ENCODE measurements around the gene PIAS3.
"Not testable (repeated sequence)": the region's sequence is repeated elsewhere in the genome, so short reads cannot be mapped to it uniquely, and the experiment has no call there.

Gene PIAS3

GRCh38 chr1:145871994-145872924 is 13.4 kb upstream of the PIAS3 start:
- DNase-seq, result no peak

GRCh38 chr1:145868232-145868631 is 9.4 kb upstream of the PIAS3 start:
- DNase-seq, result no peak

DNA sequence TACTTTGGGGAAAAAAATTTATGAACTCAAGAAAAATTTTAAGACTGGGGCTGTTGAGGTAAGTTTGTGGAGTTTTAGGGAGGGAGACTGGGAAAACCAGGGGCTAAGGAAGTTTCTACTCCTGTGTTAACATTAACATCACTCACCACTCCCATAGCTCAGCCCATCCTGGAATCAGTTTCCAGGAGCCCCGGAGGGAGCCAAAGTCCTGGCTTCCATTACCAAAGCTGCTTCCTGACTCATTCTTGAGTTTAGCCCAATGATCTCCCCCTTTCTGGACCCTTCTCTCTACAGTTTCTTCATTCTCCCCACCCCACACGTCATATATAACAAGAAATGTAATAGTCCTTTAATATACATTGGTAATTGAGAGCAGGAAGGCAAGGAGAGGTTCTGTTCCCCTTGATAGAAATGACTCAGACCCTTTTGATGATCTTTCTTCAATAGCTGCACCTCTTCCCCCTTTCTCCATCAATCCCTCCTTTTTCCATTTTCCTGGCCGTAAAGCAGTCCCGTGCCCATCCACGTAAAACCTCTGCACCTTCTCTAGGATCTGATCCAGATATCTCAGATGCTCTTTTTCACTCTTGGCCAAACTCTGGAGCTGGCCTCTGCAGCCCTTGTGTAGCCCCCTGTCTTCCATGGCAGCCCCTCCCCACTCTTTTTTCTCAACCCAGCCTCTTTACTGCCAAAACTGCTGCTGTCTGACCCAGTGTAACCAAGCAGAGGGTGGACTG is 4.6 kb upstream of the PIAS3 start:
- DNase-seq, result no peak

DNA sequence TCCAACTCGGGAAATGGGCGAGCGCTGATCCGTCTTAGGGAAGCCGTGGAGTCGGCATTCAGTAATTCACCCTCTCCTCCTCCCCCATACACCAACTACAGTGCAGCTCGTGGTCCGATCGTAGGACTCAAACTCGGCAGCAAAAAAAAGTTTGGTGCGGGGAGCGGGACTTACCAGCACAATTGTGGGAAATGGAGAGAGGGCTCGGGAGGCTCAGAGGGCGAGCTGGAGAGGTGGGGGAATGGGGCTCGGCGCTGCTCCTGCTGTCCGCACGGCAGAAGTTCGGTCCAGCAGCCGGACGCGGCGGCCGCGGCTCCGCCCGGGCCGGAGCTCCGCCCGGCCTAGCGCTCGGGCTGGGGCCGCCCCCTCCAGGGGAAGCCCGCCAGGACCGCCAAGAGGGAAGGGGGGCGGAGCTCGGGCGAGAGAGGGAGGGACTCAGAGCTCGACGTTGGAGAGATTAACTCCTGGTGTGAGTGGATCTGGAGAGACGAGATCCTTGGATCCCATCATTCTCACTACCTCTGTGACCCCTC is 676 bp upstream of the PIAS3 start:
- peak; percentile 88 for DNase-seq

GRCh38 chr1:145858238-145858900 is 512 bp downstream of the PIAS3 start:
- no peak for DNase-seq

GRCh38 chr1:145857170-145857569 is 1.7 kb downstream of the PIAS3 start:
- DNase-seq, result no peak

DNA sequence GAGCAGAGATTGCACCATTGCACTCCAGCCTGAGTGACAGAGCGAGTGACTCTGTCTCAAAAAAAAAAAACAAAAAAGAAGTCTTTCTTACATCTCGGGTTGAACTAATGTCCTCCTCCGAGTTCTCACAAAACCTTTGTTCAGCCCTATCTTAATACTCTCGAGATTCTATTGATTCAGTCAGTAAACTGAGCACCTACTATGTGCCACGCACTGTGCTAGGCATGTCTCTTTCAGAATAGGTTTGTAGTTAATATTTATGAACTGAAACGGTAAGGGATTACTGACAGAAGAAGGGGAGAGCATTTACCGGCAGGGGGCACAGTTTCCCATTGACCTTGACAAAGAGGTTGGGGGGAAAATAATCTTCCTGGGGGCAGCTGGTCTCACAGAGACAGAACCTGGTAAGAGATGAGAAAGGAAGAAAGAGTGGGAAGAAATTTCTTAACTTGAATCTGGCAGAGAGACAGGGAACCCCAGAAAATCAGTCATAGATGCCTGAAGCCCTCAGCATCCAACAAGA is 3.4 kb downstream of the PIAS3 start:
- DNase-seq, result no peak

GRCh38 chr1:145849356-145850160 is 9.3 kb downstream of the PIAS3 start:
- no peak for DNase-seq

DNA sequence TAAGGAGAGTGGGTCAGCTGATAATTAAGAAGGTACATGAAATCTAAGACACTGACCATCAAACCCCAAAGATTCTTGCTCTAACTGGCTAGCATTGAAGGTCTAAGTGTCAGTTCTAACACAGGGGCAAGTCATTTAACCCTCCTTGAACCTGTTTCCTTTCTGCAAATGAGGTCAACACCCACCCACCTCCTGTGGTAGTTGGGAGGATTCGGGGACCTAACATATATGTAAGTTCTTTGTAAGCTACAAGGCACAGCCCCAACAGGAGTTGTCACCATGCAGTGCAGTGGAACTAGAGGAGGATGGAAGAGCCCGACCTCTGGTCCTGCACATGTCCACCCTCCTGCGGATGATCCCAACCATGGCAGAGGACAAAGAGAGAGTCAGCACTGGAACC is 11.1 kb downstream of the PIAS3 start:
- no peak for DNase-seq

DNA sequence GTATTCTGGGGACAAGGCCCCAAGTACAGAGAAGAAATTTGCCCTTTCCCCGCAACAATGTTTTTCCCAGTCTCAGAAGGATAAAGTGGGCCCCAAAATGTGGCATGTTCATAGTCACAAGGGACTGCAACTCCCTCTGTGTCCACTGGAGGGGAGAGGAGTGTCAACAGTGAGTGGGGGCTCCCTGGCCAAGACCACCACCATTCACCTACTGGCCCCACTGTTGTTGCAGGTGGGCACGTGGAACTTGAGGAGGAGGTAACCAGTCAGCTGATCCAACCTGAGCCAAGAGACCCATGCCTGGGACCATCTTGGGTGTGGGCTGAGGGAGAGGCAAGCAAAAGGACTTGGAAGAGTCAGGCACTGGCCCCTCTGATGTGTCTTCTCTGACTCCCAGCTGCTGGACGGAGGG is 12.7 kb downstream of the PIAS3 start:
- DNase-seq, result no peak

DNA sequence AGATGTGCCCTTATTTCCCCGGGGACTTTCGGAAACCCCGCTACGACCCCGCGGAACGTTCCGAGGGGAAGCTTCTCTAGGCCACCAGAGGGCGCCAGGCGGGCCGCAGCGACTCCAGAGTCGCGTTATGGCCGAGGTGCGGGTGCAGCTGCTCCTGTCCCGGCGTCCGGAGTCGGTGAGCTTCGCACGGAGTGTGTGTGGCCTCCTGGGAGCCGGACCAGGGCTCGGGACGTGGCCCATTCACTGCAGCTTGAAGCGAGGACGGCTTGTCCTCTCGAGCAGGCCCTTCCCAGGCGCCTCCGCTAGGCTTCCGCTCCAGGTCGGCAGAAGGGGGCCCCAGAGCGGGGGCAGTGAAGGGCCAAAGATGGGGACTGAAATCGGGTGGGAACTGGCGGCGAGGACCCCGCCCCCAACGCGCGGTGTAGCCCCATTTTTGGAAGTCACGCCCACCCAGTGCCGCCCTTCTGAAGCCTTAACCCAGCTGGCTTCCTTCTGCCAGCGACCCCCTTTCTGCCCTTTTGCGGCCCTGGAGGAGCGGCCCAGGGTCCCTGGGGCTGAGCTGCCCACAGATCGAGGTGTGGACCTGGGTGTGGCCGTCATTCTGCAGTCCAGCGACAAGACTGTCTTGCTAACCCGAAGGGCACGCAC is 13.2 kb downstream of the PIAS3 start, which contains the start of gene NUDT17:
Gene NUDT17 (plus strand): TSS at position 117 of the 648 bp plus-strand sequence. CDS start 11 bp downstream, at position 128.
- DNase-seq, result peak; percentile 84

DNA sequence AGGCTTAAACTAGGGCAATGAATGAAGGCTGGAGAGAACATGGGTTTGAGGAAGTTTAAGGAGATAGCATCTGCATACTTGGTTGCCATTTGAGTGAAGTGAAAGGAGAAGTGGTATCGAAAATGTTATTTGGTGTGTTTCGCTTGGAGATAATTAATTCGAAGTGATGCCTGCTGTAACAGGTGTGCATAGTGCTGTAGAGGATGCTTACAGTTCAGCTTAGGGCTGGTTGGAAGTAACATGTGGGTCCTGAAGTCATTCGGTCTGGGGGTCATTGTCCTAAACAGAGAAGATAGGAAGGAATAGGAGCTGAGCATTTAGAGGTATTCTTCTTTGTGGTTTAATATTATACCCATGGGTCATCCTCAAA is 13.8 kb downstream of the PIAS3 start:
- DNase-seq, result no peak

GRCh38 chr1:145843031-145843430 is 15.8 kb downstream of the PIAS3 start:
- DNase-seq, result no peak

DNA sequence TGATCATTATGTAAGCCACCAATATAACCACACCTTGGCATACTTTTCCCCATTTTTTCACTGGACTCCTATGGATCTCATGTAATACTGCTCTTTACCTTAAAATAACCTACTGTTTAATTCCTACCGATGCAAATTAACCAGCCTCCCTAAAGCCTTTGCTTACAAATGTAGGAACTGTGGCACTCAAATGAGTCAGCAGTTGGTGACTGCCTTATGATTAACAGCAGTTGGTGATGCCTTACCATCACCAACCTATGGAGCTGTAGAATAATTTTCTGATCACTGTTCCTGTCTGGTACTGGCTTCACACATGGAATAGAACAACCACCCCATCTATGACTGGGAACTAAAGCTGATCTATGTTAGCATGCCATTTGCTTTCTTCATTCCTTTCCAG is 21.2 kb downstream of the PIAS3 start:
- DNase-seq, result no peak

DNA sequence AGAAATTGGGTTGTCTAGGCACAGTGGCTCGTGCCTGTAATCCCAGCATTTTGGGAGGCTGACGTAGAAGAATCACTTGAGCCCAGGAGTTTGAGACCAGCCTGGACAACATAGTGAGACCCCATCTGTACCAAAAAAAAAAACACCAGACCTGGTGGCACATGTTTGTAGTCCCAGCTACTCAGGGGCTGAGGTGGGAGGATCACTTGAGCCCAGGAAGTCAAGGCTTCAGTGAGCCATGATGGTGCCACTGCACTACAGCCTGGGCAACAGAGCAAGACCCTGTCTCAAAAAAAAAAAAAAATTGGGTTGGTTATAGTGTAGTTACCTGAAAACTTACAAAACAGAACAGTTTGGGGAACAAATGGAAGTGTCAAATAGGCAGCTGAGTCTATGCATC is 28.1 kb downstream of the PIAS3 start:
- not testable (repeated sequence) for DNase-seq

GRCh38 chr1:145828367-145829026 is 30.4 kb downstream of the PIAS3 start:
- no peak for DNase-seq

DNA sequence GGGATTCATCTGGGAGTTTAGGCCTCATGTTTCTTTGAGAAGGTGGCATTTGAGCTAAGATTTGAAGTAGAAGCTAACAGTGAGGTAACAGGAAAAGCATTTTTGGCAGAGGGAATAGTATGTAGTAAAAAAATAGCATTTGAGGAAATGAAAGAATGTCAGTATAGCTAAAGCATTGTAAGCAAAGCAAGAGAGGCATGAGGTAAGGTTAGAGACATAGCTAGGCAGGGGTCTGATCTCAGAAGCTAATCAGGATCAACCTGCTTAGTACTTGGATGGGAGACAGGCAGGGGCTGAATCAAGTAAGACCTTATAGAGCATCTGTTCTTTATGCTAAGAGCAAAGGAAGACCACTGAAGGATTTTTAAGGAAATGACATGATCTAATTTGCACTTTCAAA is 30.9 kb downstream of the PIAS3 start:
- no peak for DNase-seq

DNA sequence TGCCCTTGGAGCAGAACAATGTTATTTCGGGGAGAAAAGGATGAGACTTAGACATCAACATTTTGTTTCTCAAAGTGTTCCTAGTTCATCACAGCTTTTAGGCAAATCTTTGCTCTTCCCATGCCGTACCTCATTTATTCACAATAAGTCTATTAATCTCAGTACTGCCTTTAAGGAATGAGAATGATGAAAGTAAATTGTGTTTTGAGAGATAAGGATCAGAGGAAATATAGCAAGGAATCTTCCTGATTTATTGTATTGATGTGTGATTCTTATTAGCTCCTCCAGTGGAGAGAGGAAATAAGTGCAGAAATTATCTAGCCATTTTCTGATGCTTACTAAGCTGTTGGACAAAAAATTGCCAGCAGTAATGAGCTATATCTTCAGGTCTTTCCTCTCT is 32.9 kb downstream of the PIAS3 start:
- no peak for DNase-seq

- DNase-seq, result no peak
These were observed 34.4 kb downstream of the PIAS3 start for GRCh38 chr1:145824499-145824842.

- DNase-seq, result peak; percentile 75
These were observed 35.0 kb downstream of the PIAS3 start, which contains the start of the genes POLR3C and RNF115 for GRCh38 chr1:145823565-145824498. POLR3C (plus strand) TSS chr1:145824200; CDS start chr1:145825777, 1,577 bp downstream. RNF115 (minus strand) TSS chr1:145824095; CDS start chr1:145823873, 222 bp downstream.

All from 8988T (cell line).